ENCODE measurements around the gene RSPRY1.

GRCh38 chr16:57213462-57213861, 27.3 kb downstream of the RSPRY1 start:
- no peak for TF ChIP-seq POLR2A (IDR thresholded peaks at IDR 0.05)
- TF ChIP-seq EP300 (IDR thresholded peaks at IDR 0.05) = no peak

Measured in tibial nerve (tissue), 3 donors.